ENCODE data around the gene ABLIM2. TPM values are rescaled to one million over a fixed set of nuclear protein-coding genes. Genes with fewer than 3 reads are reported as not detected.

Gene ABLIM2
- polyA plus RNA-seq, 3 donors = 3.2 to 12.3 (median 4.6) TPM

DNA sequence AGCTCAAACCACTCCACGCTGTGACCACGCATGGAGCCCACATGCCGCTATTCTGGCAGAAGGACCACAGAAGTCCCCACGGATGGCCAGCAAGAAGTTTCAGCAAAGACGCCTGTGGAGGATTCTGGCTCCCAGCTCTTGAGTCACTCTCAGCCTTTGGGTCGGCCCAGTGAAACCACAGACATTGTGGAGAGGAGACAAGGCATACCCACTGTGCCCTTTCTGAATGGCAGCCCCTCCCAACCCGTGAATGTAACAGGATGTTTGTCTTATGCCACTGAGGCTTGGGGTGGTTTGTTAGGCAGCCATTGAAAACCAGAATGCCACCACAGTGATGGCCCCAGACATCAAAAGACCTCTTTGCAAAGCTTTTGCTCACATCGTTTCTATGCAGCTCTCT is 42.7 kb downstream of the ABLIM2 start:
- WGBS, 3 donors = 75 to 81% (median 78%) methylated on average over 8 of the region's 8 CpGs
- H3K27ac ChIP-seq (ENCODE audit: low read depth, low read length) = no peak overlapping the region

DNA sequence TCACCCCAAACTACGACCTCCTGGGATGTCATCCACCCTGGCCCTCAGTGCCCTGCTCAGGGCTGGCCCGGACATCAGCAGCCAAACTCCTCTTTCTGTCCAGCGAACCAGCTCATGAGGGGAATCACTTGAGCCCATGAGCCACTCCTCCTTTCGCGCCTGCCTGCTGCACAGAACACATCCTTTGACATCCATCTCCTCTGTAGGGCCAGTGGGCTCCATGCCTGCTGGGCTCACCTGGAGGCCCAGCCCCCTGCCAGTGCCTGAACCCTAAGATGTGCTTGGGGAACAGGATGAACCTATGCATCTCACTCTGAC is 43.5 kb downstream of the ABLIM2 start:
- H3K27ac ChIP-seq (ENCODE audit: low read depth, low read length) = no peak overlapping the region
- WGBS, 3 donors = 86 to 88% (median 86%) methylated on average over 5 of the region's 5 CpGs

DNA sequence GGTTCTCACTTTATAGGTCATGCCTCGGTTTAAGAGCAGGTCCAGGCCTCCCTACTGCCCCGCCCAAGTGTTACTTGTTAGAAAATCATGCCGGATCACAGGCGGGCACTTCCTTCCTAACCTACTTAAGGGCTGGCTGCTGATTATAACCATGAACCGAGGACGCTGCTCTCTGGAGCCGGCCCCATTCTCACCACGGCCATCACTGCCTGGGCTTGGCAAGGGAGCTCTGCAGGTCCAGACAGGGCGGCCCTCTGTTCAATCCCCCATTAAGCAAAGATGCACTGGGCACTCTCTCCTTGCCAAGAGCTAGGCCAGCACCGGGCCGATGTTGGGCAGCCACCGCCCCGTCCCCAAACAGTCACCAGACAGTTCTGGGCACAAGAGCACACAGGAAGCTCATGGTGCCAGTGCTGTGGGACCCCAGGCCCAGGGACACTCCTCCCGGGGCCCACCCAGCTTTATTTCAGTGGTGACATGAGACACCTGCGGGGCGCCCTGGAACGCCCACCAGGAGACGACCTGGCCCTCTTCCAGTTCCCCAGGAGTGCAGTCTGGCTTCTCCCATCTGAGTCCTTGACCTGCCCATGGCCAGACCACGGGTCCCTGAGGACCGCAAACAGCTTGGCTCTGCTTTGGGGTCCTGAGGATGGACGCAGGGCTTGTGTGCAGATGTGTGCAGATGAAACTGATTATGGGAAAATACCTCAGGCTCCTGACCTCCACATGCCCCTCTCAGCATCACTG is 44.0 kb downstream of the ABLIM2 start:
- H3K27ac ChIP-seq (ENCODE audit: low read depth, low read length) = no peak overlapping the region

DNA sequence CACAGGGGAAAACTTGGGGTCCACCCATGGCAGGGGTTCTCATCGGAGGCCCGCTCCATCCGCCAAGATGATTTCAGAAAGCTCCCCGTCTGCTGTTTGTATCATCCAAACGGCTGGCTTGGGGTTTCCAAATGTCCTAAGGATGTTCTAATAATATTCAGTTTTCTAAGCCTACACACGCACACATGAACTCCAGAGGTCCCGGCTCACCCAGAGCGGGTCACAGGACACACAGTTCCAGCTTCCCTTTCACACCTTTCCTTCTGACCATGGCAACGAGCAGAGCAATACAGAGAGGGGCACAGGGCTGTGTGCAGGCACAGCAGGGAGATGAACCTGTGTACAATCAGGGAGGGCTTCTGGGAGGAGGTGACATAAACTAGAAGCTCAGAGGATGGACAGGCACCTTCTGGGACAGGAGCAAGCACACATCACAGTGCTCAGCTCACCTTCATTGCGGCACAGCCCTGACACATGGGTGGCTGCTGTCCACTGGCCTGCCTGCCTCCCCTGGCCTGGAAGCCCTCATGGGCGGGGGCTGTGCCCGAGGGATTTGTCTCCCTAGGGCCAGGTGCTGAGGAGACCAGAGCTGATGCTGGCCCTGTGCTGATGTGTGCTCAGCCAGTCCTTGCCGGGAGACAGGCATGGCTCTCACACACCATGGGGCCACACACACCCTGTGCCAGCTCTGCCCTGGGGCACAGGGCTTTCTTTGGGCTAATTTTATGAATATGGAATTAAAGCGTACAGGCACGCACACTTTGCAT is 44.8 kb downstream of the ABLIM2 start:
- no peak overlapping the region for H3K27ac ChIP-seq (ENCODE audit: low read depth, low read length)
- 55 to 81% (median 73%) methylated on average over 15 of the region's 15 CpGs for WGBS, 3 donors

More for the DNA sequence above, 44.0 kb downstream of the ABLIM2 start:
- WGBS, 3 donors = 53 to 60% (median 60%) methylated on average over 21 of the region's 21 CpGs

DNA sequence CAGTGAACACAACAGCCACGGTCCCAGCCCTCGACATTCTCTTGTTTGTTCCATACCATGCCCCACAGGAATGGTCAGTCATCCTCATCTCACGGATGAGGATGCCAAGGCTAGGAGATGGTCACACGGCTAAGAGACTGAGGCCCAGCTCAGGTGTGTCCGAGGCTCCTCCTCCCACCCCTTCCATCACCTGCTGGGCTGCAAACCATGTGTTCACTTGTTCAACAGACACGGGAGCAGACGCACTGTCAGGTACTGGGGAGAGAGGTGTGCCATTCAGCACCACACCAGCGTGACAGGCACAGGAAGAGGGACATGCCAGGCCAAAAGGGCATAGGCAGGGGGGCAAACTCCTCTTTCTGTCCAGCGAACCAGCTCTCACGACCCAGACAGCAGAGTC is 45.9 kb downstream of the ABLIM2 start:
- WGBS, 3 donors = 67 to 85% (median 82%) methylated on average over 10 of the region's 10 CpGs
- no peak overlapping the region for H3K27ac ChIP-seq (ENCODE audit: low read depth, low read length)

DNA sequence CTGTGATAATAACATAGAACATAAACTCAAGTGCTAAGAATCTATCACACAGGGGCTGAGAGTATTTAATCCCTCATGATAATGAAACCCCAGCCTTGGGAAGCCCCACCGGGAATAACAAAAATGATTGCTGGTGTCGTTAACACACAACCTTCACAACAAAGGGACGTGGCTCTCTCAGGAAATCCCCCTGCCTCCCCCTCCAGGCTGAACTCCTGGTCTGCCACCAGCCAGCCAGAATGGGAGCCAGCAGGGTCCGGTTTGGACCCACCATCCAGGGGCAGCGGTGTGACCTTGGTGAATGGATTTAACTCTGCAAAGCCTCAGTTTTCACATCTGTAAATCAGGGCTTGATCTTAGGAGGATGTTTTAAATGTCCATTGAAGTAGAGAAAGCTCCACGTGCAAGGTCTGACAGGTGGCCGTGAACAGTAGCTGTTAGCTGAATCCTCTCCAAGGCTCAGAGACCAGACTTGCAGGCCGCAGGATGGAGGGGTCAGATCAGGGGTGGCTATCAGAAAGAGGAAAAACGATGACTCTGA is 46.5 kb downstream of the ABLIM2 start:
- 74 to 80% (median 76%) methylated on average over 9 of the region's 9 CpGs for WGBS, 3 donors
- no peak overlapping the region for H3K27ac ChIP-seq (ENCODE audit: low read depth, low read length)

DNA sequence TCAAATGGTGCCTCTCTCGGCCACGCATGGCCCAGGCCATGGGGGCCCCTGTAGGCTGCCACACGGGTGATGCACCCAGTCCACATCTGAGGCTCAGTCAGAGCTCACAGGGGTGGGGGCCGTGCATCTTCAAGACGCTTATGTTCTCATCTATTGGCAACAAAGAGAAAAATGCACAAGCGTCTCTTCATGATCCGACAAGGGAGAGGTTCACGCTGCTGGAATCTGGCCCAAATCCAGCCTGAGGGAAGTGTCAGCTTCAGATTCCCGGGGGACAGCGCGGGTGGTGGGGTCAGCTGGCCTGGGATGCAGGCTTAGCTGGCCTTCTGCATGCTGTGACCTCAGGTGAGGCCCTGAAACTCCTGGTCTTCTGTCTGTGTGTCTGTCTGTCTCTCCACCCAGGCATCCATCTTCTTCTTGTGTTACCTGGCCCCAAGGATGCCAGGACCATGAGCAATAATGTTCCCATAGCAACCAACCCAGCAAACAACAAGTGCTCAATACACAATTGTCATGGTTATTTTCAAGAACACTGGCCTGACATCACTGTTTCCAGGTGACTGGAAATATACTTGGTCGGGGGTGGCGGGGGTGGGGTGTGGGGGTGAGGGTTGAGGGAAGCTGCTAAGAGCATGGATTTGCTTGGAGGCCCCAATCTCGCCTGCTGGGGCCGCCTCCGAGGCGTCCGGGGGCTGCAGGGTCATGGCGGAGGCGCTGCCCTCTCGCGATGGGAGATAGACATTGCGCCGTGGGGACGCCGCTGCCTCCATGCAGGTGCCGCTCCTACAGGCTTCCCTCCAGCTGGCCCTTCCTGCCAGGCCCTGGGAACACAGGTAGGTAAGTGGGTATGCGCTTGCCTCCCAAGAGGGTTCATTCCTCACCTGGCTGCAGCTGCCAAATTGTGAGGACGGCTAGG is 48.3 kb downstream of the ABLIM2 start:
- WGBS, 3 donors = 51 to 68% (median 57%) methylated on average over 29 of the region's 29 CpGs
- no peak overlapping the region for H3K27ac ChIP-seq (ENCODE audit: low read depth, low read length)

DNA sequence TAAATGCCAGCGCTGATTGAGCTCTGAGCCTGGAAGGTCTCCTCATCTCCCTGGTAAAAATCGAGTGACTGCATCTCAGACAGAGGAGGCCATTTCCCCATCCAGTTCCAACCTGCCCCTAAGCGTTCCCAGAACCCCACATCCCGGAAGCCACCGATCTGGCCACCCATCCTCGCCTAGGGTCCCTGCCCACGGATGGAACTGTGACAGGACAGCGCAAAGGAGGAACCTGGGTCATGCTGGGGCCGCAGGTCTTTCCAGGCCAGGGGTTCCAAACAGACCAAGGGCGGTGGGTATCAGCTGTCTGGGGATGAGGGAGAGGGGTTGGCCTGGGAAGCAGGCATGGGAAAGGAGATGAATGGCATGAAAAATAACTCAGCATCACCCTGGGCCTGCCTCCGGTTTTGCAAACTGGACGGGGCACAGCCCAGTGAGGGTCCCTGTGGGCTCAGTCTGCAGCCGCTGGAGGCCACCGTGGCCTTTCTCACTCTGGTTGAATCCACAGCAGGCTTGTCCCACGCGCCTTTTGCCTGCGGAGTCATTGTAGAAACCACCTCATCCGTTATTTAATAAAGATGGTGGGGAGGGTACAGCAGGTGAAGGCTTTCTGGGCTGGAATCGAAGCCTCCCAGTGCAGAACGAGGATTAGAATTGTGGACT is 49.1 kb downstream of the ABLIM2 start:
- 91 to 94% (median 91%) methylated on average over 20 of the region's 20 CpGs for WGBS, 3 donors
- H3K27ac ChIP-seq (ENCODE audit: low read depth, low read length) = no peak overlapping the region

DNA sequence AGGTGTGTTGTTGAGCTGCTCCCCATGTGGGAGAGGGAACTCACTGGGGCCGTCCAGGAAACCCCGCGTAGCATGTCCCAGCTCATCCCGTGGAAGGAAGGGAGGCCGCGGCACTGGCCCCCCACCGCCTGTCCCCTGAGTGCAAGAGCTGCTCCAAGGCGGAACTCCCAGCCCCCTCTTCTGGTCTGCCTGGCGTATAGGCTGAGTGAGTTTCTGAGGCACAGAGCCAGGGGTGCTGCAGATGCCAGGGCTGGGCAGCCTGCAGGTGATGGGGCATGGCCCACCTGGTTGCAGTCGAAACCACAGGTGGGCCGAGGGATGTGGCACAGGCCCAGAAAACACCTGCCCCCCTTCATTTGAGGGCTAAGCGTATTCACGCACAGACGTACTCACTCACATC is 49.6 kb downstream of the ABLIM2 start:
- H3K27ac ChIP-seq (ENCODE audit: low read depth, low read length) = no peak overlapping the region
- WGBS, 3 donors = 73 to 87% (median 84%) methylated on average over 13 to 14 of the region's 14 CpGs

DNA sequence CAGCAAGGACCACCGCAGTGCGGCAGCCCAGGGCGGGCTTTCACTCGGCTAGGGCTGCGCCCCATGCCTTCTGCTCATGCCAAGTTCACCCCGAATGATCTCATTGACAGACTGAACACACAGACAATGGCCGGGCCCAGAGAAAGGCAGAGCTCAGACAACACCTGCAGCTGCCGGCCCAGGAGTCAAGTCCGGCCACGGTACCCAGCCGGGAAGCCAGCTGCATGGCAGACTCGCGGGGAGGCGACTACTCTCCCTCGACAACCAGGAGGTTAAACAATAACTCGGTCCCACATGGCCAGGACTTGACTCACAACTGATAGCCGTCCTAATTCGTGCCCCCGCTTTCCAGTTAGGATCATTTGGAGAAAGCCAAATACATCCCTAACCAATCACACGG is 50.4 kb downstream of the ABLIM2 start:
- WGBS, 3 donors = 54 to 88% (median 81%) methylated on average over 19 to 20 of the region's 20 CpGs
- no peak overlapping the region for H3K27ac ChIP-seq (ENCODE audit: low read depth, low read length)

DNA sequence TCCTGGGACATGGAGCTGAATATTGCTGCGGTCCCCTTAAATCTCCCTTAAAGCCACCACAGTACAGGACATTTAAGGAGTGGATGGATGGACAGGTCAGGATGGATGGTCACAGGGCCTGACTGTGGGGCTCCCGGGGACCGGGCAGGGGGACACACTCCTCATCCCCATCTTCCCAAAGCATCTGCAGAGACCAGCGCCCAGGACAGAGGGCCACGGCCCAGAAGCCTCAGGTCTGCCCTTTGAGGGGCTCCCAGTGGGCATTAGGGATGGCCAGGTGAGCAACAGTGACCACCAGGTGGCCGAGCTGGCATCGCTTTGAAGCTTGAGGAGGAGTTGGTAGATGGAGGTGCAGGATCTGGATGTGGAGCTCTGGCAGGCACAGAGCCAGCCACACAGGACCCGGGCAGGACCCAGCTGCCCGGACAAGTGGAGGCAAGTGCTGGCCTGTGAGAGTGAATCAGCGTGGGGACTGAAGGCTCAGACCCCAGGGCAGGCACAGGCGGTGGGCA is 51.4 kb downstream of the ABLIM2 start:
- 91 to 94% (median 93%) methylated on average over 11 of the region's 11 CpGs for WGBS, 3 donors
- no peak overlapping the region for H3K27ac ChIP-seq (ENCODE audit: low read depth, low read length)

DNA sequence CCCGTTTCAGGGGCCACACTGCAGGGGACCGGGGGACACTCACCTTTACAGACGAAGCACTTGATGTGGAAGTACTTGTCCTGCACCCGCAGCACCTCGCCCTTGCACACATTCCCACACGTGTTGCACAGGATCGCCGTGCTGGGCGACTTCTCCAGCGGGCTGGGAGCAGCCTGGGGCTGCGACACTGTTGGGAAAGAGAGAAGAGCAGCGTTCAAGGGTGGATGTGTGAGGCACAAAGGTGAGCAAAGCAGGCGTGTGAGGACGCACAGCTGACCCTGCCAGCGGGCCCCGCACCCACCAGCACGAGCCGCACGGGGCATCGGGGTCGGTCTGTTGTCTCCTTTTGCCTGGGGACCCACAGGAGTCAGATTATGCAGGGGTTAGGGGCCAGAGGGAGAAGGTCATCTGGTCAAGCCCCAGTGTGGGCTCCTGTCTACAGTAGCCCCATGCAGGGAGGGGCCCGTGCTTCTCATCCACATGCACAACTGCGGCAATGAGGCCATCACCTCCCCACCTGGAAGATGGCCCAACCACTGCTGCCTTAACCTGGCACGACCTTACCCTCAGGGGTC is 52.1 kb downstream of the ABLIM2 start:
- 88 to 92% (median 90%) methylated on average over 22 to 24 of the region's 24 CpGs for WGBS, 3 donors
- no peak overlapping the region for H3K27ac ChIP-seq (ENCODE audit: low read depth, low read length)

DNA sequence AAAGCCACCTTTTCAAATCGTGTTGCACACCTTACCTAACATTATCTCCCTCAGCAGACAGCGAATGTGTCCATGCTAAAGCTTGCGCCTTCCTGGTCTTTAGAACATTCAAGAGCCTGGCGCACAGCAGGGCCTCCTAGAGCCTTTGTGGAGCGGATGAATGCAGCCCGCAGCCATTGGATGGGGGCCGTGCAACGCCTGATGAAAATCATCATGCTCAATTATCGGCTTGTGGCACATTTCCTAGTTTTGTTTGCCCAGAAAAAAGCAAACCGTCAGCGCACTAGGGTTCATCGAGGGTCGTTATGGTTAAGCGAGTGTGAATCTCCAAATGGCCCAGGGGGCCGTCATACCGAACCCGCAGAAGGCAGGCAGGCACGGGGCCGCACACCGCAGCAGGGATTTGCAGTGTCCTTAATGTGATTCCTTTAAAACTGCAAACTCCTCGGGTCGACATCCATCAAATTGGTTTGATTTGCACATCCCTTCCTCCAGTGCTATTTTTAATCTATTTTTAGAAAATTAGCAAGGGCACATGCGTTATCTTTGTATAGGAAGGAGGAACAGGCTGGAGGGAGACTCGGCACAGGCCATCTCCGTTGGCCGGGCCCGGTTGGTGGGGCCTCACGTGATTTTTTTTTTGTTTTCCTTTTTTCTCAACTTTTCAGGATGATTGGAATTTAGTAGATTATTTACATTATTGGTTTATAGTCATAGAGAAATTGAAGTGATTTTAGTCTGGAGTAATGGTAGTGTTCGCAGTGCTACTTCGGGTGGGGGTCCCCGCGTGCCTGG is 53.1 kb downstream of the ABLIM2 start:
- 87 to 88% (median 87%) methylated on average over 32 of the region's 32 CpGs for WGBS, 3 donors
- no peak overlapping the region for H3K27ac ChIP-seq (ENCODE audit: low read depth, low read length)

DNA sequence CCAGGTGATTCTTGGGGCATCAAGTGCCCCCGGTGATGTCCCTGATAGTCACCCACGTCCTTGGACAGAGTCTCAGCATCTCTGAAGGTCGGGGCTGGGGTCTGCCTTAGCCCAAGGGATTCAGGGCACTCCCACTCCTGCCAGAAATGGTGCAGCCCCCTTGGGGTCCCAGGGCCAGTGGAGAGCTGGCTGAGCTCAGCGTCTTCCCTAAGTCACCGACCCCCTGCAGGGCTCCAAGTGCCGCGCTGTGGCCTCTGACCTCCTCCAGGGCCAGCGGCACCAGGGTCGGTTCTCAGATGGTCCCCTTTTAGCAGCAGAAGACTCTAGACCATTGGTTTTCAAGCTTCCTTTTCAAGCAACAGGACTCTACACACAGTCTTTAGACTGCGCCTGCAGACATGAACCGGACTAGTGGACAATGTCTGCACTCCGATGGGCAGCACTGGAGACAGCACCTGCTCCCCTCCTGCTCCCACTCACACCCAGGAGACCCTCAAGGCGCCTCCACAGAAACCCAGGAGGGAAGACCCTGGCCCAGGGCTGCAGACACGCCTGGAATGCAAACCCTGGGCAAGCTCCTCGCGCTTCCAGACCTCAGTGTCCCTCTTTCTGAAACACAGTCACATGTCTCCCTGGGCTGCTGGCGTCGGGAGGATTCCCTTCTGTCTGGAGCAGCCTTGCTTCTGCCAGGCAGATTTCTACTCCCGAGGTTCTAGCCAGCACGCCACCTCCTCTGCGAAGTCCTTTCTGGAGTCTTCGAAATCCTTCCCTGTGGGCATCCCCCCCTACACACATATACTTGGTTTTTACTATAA is 53.9 kb downstream of the ABLIM2 start:
- H3K27ac ChIP-seq (ENCODE audit: low read depth, low read length) = no peak overlapping the region
- WGBS, 3 donors = 71 to 81% (median 71%) methylated on average over 22 of the region's 22 CpGs

DNA sequence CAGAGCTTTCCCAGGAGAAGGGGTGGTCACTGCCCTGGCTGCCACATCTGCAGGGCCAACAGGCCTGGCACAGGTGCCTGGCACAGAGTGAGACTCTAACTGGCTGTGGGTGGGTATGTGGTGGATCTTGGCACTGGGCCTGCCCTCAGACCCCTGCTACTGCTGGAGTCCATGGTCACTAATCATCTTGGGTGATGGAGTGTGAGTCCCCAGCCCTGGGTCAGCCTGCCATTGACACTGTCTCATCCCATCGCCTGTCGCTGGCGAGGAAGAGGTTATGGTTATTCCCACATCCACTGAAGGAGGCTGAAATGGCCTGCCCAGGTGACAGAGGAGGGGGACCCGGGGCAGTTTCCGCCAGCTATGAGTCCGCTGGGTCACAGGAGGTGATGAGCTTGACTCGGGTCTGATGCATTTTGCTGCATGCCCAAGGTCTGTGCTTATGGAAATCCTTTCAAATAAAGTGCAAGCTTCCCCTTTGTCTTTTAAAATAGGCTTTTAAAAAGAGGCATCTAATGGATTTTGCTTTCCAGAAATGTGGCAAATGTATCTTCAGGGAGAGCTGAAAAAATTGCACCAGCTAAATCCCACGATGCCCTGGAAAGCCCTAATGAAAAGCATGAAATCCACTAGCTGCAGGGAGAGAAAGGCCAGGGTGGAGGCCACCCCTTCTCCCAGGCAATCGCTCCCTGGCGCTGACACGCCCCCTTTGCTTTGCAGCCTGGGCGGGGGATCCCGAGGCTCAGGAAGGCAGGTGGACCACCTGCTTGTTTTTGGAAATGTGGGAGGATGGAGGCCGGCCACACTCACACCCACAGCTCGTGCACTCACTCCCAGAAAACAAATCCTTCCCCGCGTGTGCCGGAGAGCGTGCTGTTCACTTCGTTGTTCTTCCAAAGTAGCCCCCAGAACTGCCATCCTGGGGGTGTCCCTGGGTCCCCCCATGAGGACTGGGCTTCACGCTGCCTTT is 54.9 kb downstream of the ABLIM2 start:
- no peak overlapping the region for H3K27ac ChIP-seq (ENCODE audit: low read depth, low read length)
- WGBS, 3 donors = 63 to 73% (median 70%) methylated on average over 21 of the region's 21 CpGs

Data from adipose tissue (tissue), 3 donors.